Measurements from ENCODE around the gene AMOTL1.

The AMOTL1 gene

DNA sequence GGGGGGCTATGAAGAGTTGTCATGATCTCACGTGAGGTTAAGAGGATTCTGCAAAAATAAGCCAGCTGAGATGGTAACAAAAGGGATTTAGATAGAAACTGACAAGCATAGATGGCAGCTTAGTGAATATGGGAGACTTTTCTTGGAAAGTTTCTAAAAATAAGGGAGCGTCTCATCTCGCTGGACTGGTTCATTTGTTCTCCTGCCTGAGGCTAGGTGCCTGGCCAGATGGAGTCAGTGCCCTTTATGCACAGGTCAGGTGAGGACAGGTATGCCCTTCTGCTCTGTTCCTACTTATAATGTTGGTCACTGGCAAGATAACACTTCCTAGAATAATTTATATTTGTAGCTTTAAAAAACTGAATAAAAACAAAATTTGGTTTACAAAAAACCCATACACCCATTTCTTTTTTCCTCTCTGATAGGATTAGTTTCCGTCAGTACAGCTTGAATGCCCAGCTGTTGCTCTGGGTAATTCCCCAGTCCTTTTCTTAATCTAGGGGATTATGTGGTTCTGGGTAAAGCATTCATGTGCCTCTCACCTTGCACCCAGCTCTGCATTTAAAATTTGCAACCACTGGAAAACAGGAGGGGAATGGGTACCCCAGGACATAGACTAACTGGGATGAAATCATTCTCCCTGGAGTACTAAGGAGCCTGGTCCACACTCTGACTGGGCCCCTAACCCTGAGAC, 90.0 kb downstream of the AMOTL1 start:
- H3K4me1 Mint-ChIP-seq, result no peaks in the 10 kb centered on the region
- no peak for DNase-seq
- no peak for ATAC-seq
- peaks cover 5% of the 10 kb centered on the region for H3K27me3 Mint-ChIP-seq
- H3K9me3 Mint-ChIP-seq, result no peaks in the 10 kb centered on the region
- no peak overlapping the region for H3K27ac Mint-ChIP-seq
- H3K4me3 Mint-ChIP-seq, result no peak overlapping the region

- Mint-ChIP-seq H3K27ac (no peak overlapping the region), H3K4me1 (no peaks in the 10 kb centered on the region), H3K27me3 (peaks cover 5% of the 10 kb centered on the region), H3K4me3 (no peak overlapping the region), H3K9me3 (no peaks in the 10 kb centered on the region)
- DNase-seq (no peak), ATAC-seq (no peak)
Observed at GRCh38 chr11:94860333-94860732, 92.2 kb downstream of the AMOTL1 start.

GRCh38 chr11:94861306-94861845, 93.2 kb downstream of the AMOTL1 start:
- H3K27me3 Mint-ChIP-seq, result peaks cover 5% of the 10 kb centered on the region
- no peaks in the 10 kb centered on the region for H3K9me3 Mint-ChIP-seq
- no peak overlapping the region for H3K27ac Mint-ChIP-seq
- ATAC-seq (no peak), DNase-seq (no peak)
- H3K4me1 Mint-ChIP-seq, result no peaks in the 10 kb centered on the region
- H3K4me3 Mint-ChIP-seq, result no peak overlapping the region

DNA sequence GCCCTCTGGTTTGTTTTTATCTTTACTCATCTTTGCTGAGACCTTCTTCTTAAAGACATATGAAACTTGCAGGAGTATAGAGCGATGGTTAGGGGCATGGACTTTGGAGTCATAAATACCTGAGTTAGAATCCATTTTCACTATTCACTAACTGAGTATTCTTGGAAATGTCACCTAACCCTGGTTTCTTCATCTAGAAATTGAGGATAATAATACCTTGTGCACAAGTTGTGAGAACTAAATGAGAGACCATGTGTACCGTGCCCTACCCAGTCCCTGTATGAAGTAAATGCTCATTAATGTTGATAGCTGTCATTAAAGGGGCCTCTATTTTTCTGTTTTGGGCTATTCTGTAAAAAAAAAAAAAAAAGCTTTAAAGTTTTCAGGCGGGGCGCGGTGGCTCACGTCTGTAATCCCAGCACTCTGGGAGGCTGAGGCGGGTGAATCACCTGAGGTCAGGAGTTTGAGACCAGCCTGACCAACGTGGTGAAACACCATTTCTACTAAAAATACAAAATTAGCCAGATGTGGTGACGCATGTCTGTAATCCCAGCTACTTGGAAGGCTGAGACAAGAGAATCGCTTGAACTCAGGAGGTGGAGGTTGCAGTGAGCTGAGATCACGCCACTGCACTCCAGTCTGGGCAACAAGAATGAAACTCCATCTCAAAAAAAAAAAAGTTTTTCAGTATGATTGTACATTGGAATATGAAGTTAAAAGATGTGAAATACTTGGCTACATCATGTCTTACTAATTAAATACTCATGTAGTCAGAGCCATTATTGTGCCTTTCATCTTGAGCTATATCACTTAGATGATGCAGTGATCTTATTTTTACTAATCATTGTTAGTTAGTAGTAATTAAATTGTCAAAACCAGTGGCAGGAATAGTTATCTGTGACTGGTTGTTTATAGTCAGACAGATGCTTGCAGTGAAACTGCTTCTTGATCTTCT, 95.0 kb downstream of the AMOTL1 start:
- ATAC-seq (no peak), DNase-seq (no peak)
- H3K4me1 Mint-ChIP-seq, result no peaks in the 10 kb centered on the region
- peaks cover 5% of the 10 kb centered on the region for H3K27me3 Mint-ChIP-seq
- no peaks in the 10 kb centered on the region for H3K9me3 Mint-ChIP-seq
- H3K27ac Mint-ChIP-seq, result no peak overlapping the region
- H3K4me3 Mint-ChIP-seq, result no peak overlapping the region

GRCh38 chr11:94864506-94865045, 96.4 kb downstream of the AMOTL1 start:
- H3K9me3 Mint-ChIP-seq, result no peaks in the 10 kb centered on the region
- peaks cover 5% of the 10 kb centered on the region for H3K27me3 Mint-ChIP-seq
- no peak for ATAC-seq
- no peak overlapping the region for H3K4me3 Mint-ChIP-seq
- DNase-seq, result no peak
- no peak overlapping the region for H3K27ac Mint-ChIP-seq
- H3K4me1 Mint-ChIP-seq, result no peaks in the 10 kb centered on the region

DNA sequence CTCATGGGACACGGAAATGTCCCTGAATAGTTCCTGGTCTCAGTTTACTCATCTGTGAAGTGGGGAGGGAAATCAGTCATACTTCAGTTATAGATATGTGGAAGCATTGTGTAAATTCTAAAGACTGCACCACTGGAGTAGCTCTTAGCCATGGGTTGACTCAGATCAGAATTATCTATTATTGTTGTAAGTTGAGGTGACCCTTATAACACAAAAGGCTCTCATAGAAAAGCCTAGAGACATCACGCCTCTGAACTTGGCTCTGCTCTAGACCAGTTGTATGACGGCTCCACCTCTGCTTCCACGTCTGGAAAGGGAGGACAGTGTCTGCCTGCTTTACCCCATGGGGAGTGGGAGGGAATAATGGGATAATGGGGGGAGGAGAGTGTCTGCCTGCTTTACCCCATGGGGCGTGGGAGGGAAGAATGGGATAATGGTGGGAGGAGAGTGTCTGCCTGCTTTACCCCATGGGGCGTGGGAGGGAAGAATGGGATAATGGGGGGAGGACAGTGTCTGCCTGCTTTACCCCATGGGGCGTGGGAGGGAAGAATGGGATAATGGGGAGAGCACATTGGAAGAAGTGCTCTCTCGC, 98.2 kb downstream of the AMOTL1 start:
- H3K4me3 Mint-ChIP-seq, result no peak overlapping the region
- H3K4me1 Mint-ChIP-seq, result no peaks in the 10 kb centered on the region
- ATAC-seq (no peak), DNase-seq (no peak)
- no peak overlapping the region for H3K27ac Mint-ChIP-seq
- H3K27me3 Mint-ChIP-seq, result peaks cover 3% of the 10 kb centered on the region
- no peaks in the 10 kb centered on the region for H3K9me3 Mint-ChIP-seq

GRCh38 chr11:94866936-94867795, 99.0 kb downstream of the AMOTL1 start:
- Mint-ChIP-seq H3K27me3 (no peaks in the 10 kb centered on the region), H3K27ac (peak overlapping the region in 1 of 2 donors; percentile 17), H3K4me1 (no peaks in the 10 kb centered on the region), H3K4me3 (no peak overlapping the region), H3K9me3 (no peaks in the 10 kb centered on the region)
- no peak for DNase-seq
- no peak for ATAC-seq

GRCh38 chr11:94868468-94868867, 100.3 kb downstream of the AMOTL1 start:
- H3K4me3 Mint-ChIP-seq, result no peak overlapping the region
- no peak overlapping the region for H3K27ac Mint-ChIP-seq
- no peaks in the 10 kb centered on the region for H3K4me1 Mint-ChIP-seq
- no peak for ATAC-seq
- H3K9me3 Mint-ChIP-seq, result no peaks in the 10 kb centered on the region
- H3K27me3 Mint-ChIP-seq, result no peaks in the 10 kb centered on the region
- no peak for DNase-seq

- no peak overlapping the region for H3K4me3 Mint-ChIP-seq
- DNase-seq (no peak), ATAC-seq (no peak)
- peaks cover 3% of the 10 kb centered on the region for H3K27me3 Mint-ChIP-seq
- no peak overlapping the region for H3K27ac Mint-ChIP-seq
- no peaks in the 10 kb centered on the region for H3K9me3 Mint-ChIP-seq
- H3K4me1 Mint-ChIP-seq, result no peaks in the 10 kb centered on the region
Observed at GRCh38 chr11:94869186-94869585, 101.0 kb downstream of the AMOTL1 start.

- H3K9me3 Mint-ChIP-seq, result no peaks in the 10 kb centered on the region
- ATAC-seq (no peak), DNase-seq (no peak)
- H3K27ac Mint-ChIP-seq, result no peak overlapping the region
- H3K27me3 Mint-ChIP-seq, result peaks cover 13% of the 10 kb centered on the region
- H3K4me3 Mint-ChIP-seq, result no peak overlapping the region
- no peaks in the 10 kb centered on the region for H3K4me1 Mint-ChIP-seq
Observed at GRCh38 chr11:94870422-94870821, 102.3 kb downstream of the AMOTL1 start.

GRCh38 chr11:94871491-94872185, 103.5 kb downstream of the AMOTL1 start:
- Mint-ChIP-seq H3K4me3 (no peak overlapping the region), H3K27ac (peak overlapping the region in 1 of 2 donors; percentile 67), H3K27me3 (peaks cover 13% of the 10 kb centered on the region), H3K4me1 (peaks cover 9% of the 10 kb centered on the region), H3K9me3 (no peaks in the 10 kb centered on the region)
- DNase-seq (no peak), ATAC-seq (no peak)

GRCh38 chr11:94873916-94874540, 105.9 kb downstream of the AMOTL1 start:
- no peak overlapping the region for H3K27ac Mint-ChIP-seq
- H3K4me1 Mint-ChIP-seq, result peaks cover 23% of the 10 kb centered on the region
- H3K27me3 Mint-ChIP-seq, result peaks cover 13% of the 10 kb centered on the region
- no peak for DNase-seq
- no peaks in the 10 kb centered on the region for H3K9me3 Mint-ChIP-seq
- no peak for ATAC-seq
- no peak overlapping the region for H3K4me3 Mint-ChIP-seq

DNA sequence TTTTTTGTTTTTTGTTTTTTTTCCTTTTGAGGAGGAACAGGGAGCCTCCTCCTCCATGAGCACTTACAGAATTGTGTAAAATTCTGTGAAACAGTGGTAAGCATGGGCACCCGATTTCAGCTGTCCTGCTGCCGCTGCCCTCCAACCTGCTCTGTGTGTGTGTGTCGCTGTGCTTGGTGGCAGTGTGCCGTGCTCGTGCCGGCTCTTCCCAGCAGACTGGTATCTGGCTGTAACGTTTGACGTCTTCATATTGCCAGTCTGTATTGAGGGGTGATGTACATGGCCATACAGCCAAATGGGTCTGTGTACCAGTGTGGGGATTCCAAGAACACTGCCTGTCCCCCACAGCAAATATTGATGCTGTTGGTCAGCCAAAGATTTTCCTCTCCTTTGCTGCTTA, 108.1 kb downstream of the AMOTL1 start:
- Mint-ChIP-seq H3K27me3 (peaks cover 13% of the 10 kb centered on the region), H3K4me3 (peak overlapping the region; percentile 58 to 69), H3K4me1 (peaks cover 23% of the 10 kb centered on the region), H3K9me3 (no peaks in the 10 kb centered on the region), H3K27ac (peak overlapping the region; percentile 90 to 95)
- DNase-seq, result no peak
- ATAC-seq, result peak; percentile 8
